HG03108 (cell line): Measurements from ENCODE around the gene AMZ1.
A peak's percentile ranks its signal among the peaks of the same experiment; 100 is the strongest.
"Not testable (repeated sequence)": the region's sequence is repeated elsewhere in the genome, so short reads cannot be mapped to it uniquely, and the experiment has no call there.

Source experiments
- ATAC-seq: cut with Tn5 transposase; IDR thresholded peaks from one replicate; pipeline ENCODE4 v1.9.1; 2021; ENCODE audit warnings: moderate library complexity; ENCODE audit not compliant: unreplicated experiment

AMZ1 gene

DNA sequence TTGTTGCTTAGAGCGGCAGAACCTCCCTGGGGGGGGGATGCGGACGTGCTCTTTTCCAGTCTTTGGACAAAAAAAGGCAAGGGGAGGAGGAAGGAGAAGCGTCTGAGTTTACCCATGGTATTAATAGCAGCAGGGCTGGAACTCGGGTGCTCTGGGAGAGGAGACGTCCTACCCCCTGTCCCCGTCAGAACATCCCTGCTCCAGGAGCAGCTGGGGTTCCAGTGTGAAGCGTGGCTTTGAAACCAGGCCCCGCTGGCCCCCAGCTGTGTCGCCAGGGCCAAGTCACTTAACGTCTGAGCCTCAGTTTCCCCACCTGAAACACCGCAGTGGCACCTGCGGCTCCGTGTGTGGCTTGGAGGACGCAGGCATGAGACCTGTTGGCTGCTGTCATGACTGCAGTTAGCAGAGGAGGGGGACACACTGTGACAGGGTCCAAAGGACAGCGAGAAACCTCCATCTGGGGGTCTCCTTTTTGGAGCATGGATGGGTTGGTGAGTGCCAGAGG, 1.4 kb downstream of the AMZ1 start:
- ATAC-seq = no peak

- ATAC-seq = no peak
These were observed 2.1 kb downstream of the AMZ1 start for GRCh38 chr7:2689951-2690705.

GRCh38 chr7:2691011-2691707, 3.2 kb downstream of the AMZ1 start:
- ATAC-seq = no peak

DNA sequence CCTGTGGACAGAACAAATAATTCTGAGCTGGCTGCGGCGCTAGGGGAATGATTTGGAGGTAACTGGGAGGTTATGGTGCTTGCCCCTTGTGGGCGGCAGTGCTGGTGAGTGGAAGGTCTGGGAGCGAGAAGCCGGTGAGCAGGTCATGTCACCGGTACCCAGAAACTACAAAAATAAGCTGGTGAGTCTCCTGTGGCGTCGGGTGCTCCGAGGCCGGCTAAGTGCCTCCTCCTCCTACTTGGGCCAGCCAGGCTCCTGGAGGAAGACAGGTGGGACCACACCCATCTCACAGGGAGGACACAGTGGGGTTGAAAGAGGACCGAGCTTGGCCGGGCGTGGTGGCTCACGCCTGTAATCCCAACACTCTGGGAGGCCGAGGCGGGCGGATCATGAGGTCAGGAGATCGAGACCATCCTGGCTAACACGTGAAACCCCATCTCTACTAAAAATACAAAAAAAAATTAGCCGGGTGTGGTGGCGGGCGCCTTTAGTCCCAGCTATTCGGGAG, 4.0 kb downstream of the AMZ1 start:
- not testable (repeated sequence) for ATAC-seq

- ATAC-seq = no peak
These were observed 4.5 kb downstream of the AMZ1 start for GRCh38 chr7:2692543-2692942.

GRCh38 chr7:2693420-2694121, 5.6 kb downstream of the AMZ1 start:
- ATAC-seq = not testable (repeated sequence)

DNA sequence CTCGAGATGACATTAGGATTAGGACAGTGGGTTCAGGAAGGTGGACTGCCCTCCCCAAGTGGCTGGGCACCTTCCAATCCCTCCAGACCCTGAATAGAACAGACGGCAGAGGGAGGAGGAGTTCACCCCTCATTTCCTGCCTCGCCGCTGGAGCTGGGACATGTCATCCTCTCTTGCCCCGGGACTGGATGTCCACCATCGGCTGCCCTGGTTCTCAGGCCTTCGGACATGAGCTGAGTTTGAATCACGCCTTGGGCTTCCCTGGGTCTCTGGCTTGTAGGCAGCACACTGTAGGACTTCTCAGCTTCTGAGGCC, 6.1 kb downstream of the AMZ1 start:
- not testable (repeated sequence) for ATAC-seq

DNA sequence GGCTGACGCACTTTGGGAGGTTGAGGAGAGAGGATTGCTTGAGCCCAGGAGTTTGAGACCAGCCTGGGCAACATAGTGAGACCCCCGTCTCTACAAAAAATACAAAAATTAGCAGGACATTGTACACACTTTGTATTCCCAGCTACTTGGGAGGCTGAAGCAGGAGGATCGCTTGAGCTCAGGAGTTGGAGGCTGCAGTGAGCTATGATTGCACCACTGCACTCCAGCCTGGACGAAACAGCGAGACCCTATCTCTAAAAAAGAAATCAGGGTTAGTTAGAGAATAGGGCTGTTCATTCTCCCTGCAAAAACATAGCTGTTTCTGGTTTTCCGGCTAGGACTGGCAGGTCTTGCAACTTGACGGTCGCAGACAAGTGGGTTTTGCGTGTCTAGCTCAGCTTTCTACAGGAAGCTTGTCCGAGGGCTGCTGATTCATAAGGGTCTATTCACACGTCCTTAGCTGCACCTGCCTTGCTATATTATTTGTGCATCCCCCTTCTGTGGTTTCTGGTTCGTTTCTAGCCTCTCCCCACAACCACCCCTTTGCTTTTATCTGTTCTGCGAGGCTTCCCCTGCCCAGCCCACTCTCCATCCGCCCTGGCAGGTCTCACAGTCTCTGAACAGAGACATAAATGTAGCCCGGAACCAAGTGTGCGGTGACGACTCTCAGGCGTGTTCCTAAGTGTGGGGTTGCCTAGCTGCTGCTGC, 10.7 kb downstream of the AMZ1 start:
- peak; percentile 95 for ATAC-seq

DNA sequence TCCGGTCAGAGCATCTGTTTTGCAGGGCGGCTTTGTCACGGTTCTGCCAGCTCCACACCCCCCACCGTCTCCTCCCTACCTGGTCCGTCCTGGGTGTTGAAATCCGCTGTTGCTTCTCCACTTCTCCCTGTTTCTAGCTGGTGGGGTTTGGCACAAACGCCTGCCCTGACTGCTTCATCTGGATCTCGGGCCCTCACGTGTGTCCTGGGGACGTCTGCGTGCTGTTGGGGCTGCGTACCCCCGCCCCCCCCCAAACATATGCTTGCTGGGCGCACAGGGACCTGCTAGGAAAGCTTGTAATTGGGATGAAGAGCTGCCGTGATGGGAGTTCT, 11.3 kb downstream of the AMZ1 start:
- ATAC-seq = no peak

- ATAC-seq = no peak
These were observed 12.3 kb downstream of the AMZ1 start for GRCh38 chr7:2700141-2700850.

- no peak for ATAC-seq
These were observed 13.4 kb downstream of the AMZ1 start for GRCh38 chr7:2701424-2701823.

- no peak for ATAC-seq
These were observed 14.0 kb downstream of the AMZ1 start for GRCh38 chr7:2701832-2702593.

DNA sequence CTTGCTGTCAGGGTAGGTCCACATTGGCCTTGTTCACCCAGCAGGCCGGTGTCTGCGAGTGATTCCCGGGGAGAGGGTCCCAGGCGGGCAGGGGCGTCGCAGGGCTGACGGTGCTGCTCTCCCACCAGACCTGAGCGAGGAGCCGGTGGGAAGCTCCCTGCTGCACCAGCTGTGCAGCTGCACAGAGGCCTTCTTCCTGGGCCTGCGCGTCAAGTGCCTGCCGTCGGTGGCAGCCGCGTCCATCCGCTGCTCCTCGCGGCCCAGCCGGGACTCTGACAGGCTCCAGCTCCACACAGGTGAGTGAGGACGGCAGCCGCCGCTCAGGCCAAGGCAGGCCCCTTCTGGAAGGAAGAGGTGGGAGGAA, 14.6 kb downstream of the AMZ1 start:
- ATAC-seq = no peak

GRCh38 chr7:2705371-2706096, 17.5 kb downstream of the AMZ1 start:
- no peak for ATAC-seq

DNA sequence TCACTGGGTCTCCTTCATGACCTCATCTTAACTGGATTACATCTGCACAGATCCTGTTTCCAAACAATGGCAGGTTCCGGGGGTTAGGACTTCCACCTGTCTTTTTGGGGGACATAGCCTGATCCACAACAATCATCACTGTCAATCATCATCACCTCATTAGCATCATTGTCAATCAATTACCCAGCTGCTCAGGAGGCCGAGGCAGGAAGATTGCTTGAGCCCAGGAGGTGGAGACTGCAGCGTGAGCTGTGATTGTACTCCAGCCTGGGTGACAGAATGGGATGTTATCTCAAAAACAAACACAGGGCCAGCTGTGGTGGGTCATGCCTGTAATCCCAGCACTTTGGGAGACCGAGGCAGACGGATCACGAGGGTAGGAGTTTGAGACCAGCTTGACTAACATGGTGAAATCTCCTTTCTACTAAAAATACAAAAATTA, 18.7 kb downstream of the AMZ1 start:
- no peak for ATAC-seq

DNA sequence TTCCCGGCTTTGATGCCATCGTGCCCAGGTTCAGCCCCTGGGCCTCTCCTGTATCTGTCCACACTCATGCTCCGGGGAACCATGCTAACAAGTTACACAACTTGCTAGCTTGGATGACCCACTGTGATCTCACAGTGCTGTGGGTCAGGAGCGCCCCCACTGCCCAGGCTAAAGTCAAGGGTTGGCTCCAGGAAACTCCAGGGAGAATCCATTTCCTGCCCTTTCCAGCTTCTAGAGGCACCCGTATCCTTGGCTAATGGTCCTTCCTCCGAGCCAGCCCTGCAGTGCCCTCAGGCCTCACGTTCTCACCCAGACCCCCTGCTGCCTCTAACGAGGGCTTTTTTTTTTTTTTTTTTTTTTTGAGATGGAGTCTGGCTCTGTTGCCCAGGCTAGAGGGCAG, 19.5 kb downstream of the AMZ1 start:
- no peak for ATAC-seq

GRCh38 chr7:2708041-2708440, 20.0 kb downstream of the AMZ1 start:
- ATAC-seq = no peak

GRCh38 chr7:2708547-2709310, 20.7 kb downstream of the AMZ1 start:
- no peak for ATAC-seq
